Stimulated activated effector memory CD8-positive, alpha-beta T cell treated with anti-CD3 and anti-CD28 coated beads, Interleukin-12 subunit alpha, Interleukin-12 subunit beta, amount 100 ng/mL, for 72 hours (primary cell): ENCODE measurements around the gene TEX2.
A peak's percentile ranks its signal among the peaks of the same experiment; 100 is the strongest.
"Not testable (repeated sequence)": the region's sequence is repeated elsewhere in the genome, so short reads cannot be mapped to it uniquely, and the experiment has no call there.

Experiments used
- ATAC-seq: fragments of 150-1000 bp; cut with Tn5 transposase; 2 replicates; pipeline ENCODE4 v1.10.0; 2021
- DNase-seq, 2 donors: peaks; one replicate each; pipeline ENCODE4 v3.0.0; 2021 to 2022; ENCODE audit warnings: low spot score in 2 of 2
- H3K27ac Mint-ChIP-seq: one replicate; pipeline ENCODE4 v1.8.0; 2022; ENCODE audit warnings: mild to moderate bottlenecking, mixed read lengths
- H3K36me3 Mint-ChIP-seq: one replicate; pipeline ENCODE4 v1.8.0; 2022; ENCODE audit warnings: mild to moderate bottlenecking, mixed read lengths
- H3K4me1 Mint-ChIP-seq: one replicate; pipeline ENCODE4 v1.8.0; 2022; ENCODE audit warnings: mixed read lengths
- H3K4me3 Mint-ChIP-seq: one replicate; pipeline ENCODE4 v1.8.0; 2022; ENCODE audit warnings: mild to moderate bottlenecking, mixed read lengths
- H3K9me3 Mint-ChIP-seq: one replicate; pipeline ENCODE4 v1.8.0; 2022; ENCODE audit warnings: mixed read lengths

Gene TEX2

DNA sequence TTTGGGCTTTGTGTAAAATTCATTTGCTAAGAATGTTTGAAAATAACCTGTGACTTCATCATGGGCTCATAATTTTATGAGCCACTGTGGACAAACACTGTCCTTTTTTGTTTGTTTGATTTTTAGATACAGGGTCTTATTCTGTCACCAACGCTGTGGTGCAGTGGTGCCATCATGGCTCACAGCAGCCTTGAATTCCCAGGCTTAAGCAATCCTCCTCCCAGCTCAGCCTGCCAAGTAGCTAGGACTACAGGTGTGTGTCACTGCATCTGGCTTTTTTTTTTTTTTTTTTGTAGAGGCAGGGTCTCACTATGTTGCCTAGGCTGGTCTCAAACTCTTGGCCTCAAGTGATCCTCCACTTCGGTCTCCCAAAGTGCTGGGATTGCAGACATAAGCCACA, 8.3 kb downstream of the TEX2 start:
- ATAC-seq: no peak
- Mint-ChIP-seq H3K4me3 (no peak overlapping the region), H3K4me1 (peaks cover 6% of the 10 kb centered on the region), H3K27ac (no peak overlapping the region), H3K9me3 (no peaks in the 10 kb centered on the region), H3K36me3 (no peaks in the 10 kb centered on the region)
- DNase-seq: no peak

DNA sequence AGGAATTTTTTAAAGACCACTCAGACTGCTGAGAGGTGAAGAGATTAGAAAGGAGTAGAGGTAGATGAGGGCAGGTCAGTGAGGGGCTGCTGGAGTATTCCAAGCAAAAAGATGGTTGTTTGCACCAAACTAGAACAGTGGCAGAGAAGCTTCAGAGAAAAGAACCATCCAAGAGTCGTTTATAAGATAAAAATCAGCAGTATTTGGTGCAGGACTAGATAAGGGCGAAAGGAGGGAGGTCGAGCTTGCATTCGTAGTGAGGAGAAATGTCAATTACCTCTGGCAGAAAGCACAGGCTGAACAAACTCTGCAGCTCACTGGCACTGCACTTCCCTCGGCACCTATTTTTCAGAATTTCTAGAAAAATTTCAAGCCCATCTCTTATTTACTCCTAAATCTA, 9.6 kb downstream of the TEX2 start:
- H3K9me3 Mint-ChIP-seq: no peaks in the 10 kb centered on the region
- DNase-seq: no peak
- no peak for ATAC-seq
- no peak overlapping the region for H3K4me3 Mint-ChIP-seq
- H3K4me1 Mint-ChIP-seq: peaks cover 6% of the 10 kb centered on the region
- H3K27ac Mint-ChIP-seq: no peak overlapping the region
- no peaks in the 10 kb centered on the region for H3K36me3 Mint-ChIP-seq

DNA sequence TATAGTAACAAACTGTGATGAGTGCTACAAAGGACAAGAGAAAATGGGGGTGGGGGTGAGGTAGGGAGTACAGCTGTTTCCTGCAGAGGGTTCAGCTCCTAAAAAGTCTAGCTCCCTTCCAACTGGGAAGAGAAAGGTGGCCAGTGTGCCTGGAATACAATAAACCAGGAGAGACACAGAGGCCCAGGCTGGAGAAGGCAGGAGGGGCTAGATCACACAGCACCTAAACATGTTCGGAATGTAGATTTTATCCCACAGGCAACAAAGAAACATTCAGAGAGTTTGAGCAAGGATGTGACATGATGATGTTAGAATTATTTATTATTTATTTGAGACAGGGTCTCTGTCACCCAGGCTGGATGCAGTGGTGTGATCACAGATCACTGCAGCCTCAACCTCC, 10.2 kb downstream of the TEX2 start:
- Mint-ChIP-seq H3K4me1 (peaks cover 6% of the 10 kb centered on the region), H3K4me3 (no peak overlapping the region), H3K27ac (no peak overlapping the region), H3K36me3 (no peaks in the 10 kb centered on the region), H3K9me3 (no peaks in the 10 kb centered on the region)
- ATAC-seq (no peak), DNase-seq (no peak)

DNA sequence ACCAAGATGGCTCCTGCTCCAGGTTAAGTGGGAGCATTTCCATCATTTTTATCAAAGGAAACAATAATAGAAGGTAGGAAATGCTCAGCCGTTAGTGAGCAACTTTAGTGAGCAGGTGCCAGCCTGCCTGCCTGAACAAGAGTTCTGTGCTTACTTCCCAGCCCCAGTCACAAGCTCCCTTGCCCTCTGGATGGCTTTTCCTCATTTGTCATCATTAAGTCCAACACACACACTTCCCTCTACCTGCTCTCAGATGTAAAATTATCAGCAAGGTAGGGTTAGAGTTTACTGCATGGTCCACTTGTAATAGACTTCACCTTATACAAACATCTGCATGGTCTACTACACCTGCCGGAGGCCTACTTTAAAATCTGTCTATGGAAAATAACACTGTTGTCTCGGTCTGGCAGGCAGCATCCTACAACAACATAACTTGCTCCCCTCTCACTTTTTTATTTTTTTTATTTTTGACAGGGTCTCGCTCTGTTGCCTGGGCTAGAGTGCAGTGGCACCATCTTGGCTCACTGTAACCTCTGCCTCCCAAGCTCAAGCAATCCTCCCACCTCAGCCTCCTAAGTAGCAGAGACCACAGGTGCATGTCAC, 12.7 kb downstream of the TEX2 start:
- Mint-ChIP-seq H3K36me3 (peaks cover 7% of the 10 kb centered on the region), H3K9me3 (no peaks in the 10 kb centered on the region), H3K4me1 (peaks cover 9% of the 10 kb centered on the region), H3K27ac (no peak overlapping the region), H3K4me3 (no peak overlapping the region)
- ATAC-seq (no peak), DNase-seq (no peak)

DNA sequence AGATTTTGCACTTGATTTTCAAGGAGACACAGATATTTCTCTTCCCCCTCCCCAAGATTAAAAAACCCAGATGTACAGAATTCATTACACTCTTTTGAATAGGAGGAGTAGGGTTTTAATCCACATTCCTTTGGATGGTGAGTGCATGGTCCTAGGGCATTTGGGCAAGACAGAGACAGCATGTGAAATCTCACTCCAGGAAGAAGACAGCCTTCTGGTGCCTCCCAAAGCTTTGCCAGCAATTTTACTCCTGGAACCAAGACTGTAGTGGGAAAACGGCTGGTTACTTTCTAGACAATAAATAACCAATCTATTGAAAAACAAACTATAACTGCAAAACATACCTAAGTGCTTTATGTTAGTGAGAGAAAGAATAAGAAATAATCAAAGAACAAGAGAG, 15.2 kb downstream of the TEX2 start:
- DNase-seq: no peak
- H3K4me1 Mint-ChIP-seq: peaks cover 9% of the 10 kb centered on the region
- ATAC-seq: no peak
- no peaks in the 10 kb centered on the region for H3K9me3 Mint-ChIP-seq
- H3K27ac Mint-ChIP-seq: peak overlapping the region; percentile 18
- peaks cover 7% of the 10 kb centered on the region for H3K36me3 Mint-ChIP-seq
- H3K4me3 Mint-ChIP-seq: no peak overlapping the region

DNA sequence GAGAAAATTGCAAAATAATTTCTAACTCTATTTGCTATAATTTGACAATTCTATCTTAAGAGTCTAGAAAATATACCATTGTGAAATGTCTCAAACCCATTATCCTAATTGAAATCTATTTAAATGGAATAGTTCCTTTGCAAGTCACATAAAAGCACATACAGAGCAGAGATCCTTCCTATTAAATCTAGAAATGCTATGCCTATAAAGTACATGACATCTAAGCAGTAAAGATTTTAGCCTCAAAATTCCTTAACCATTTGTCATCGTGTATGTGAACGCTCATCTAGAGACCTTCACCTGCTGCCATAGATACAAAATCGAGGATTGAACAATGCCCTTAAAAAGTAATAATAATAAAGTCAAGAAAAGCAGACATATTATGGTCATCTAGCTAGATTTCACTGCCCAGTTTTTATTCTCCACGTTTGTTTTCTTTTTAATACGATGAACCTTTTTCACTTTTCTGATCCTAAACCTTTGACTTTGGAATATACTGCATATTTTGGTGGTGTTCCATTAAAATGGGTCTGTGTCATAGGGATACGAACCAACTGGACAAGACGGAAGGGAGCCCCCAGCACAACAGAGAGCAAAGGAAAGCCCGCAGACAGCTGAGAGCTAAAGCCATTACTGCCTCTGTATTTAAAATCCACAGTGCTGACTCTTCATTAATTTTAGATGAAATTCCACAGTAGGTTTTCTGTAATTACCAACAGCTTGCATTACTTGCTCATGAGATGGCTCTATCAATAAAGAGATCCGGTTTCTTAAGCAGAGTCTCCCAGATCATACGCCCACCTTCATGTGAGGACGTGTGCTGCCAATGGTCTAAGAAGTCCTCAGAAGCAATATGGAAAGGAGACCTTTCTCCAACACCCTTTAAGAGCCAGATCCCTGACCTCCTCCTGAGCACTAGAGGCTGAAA, 17.6 kb downstream of the TEX2 start:
- ATAC-seq: no peak
- no peak overlapping the region for H3K4me3 Mint-ChIP-seq
- no peaks in the 10 kb centered on the region for H3K9me3 Mint-ChIP-seq
- no peak overlapping the region for H3K27ac Mint-ChIP-seq
- peaks cover 12% of the 10 kb centered on the region for H3K4me1 Mint-ChIP-seq
- H3K36me3 Mint-ChIP-seq: peaks cover 7% of the 10 kb centered on the region
- no peak for DNase-seq

DNA sequence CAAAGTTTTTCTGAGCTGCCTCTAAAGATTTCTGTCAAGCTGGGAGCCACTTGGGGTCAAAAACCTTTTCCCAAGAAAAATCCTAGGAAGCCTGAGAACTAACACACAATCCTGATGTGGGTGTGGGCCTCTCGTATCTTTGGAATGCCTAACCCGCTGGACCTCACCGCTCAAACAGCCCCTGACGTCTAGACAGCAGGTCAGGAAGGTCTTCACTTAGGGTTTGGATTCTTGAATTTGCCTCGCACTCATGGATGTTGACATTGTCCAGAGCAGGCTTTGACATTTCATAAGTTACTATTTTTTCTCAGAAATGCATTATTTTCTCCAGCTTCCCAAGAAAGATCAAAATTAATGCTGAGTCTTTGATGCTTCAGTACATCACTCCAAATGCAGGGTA, 18.9 kb downstream of the TEX2 start:
- no peak for DNase-seq
- H3K36me3 Mint-ChIP-seq: peaks cover 7% of the 10 kb centered on the region
- no peak overlapping the region for H3K27ac Mint-ChIP-seq
- peaks cover 18% of the 10 kb centered on the region for H3K4me1 Mint-ChIP-seq
- no peaks in the 10 kb centered on the region for H3K9me3 Mint-ChIP-seq
- no peak overlapping the region for H3K4me3 Mint-ChIP-seq
- ATAC-seq: no peak

DNA sequence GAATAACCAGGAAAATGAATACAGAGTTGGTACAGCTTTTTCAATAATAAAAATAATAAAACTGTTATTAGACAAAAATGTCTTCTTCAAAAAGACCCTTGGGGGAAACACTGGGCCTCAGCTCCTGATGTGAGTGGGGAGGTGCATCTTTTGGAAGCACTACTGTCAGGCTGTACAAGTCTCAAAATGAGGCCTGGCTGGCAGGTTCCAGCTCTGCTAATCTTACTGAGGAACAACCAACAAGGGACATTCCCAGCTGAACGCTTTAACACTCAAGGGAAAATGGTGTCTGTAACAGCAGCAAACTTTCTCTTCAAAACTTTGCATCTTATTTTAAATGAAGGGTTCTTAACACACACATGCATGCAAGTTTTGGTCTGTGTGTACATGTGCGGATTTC, 19.7 kb downstream of the TEX2 start:
- peaks cover 23% of the 10 kb centered on the region for H3K4me1 Mint-ChIP-seq
- ATAC-seq (no peak), DNase-seq (no peak)
- no peak overlapping the region for H3K27ac Mint-ChIP-seq
- no peaks in the 10 kb centered on the region for H3K9me3 Mint-ChIP-seq
- no peak overlapping the region for H3K4me3 Mint-ChIP-seq
- H3K36me3 Mint-ChIP-seq: peaks cover 7% of the 10 kb centered on the region

DNA sequence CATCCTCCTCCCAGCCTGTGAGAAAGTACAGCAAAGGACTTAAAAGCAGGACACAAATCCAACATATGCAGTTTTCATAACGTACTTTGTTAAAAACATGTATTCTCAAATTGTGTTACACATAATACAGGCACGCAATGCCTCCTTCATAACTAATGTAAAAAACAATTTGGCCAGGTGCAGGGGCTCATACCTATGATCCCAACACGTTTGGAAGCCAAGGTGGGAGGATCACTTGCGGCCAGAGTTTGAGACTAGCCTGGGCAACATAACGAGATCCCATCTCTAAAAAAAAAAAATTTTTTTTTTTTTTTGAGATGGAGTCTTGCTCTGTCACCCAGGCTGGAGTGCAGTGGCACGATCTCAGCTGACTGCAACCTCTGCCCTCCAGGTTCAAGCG, 20.4 kb downstream of the TEX2 start:
- no peak overlapping the region for H3K4me3 Mint-ChIP-seq
- ATAC-seq (no peak), DNase-seq (no peak)
- H3K36me3 Mint-ChIP-seq: peaks cover 7% of the 10 kb centered on the region
- H3K27ac Mint-ChIP-seq: no peak overlapping the region
- H3K9me3 Mint-ChIP-seq: no peaks in the 10 kb centered on the region
- peaks cover 24% of the 10 kb centered on the region for H3K4me1 Mint-ChIP-seq

DNA sequence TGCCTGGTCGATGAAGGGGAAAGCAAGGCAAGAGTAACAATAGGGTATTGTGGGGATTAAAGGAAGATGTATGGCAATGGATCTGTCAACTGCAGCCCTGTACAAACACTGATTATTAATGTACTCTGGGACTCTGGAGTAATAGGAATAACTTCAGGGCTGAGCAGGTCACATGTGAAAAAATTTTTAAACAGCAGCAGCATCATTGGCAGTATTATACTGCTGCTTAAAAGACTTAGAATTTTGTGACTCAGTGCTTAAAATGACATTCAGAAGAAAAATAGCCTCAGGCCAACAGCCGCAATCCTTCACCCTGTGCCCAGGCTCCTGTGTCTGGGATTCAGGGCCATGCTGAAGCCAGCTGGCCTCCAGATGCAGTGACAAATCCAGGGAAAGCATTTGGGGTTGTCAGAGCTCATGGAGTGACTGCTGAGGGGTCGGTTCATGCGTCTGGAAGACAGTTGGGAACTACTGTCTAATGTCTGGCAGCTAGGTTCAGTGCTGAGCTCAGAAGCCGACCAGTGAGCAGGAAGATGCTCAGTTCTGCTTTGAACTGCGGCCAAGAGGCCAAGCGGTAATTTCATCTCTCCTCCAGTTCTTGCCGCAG, 22.2 kb downstream of the TEX2 start:
- Mint-ChIP-seq H3K4me3 (no peak overlapping the region), H3K27ac (peak overlapping the region; percentile 58), H3K36me3 (no peaks in the 10 kb centered on the region), H3K4me1 (peaks cover 26% of the 10 kb centered on the region), H3K9me3 (no peaks in the 10 kb centered on the region)
- DNase-seq (no peak), ATAC-seq (no peak)

DNA sequence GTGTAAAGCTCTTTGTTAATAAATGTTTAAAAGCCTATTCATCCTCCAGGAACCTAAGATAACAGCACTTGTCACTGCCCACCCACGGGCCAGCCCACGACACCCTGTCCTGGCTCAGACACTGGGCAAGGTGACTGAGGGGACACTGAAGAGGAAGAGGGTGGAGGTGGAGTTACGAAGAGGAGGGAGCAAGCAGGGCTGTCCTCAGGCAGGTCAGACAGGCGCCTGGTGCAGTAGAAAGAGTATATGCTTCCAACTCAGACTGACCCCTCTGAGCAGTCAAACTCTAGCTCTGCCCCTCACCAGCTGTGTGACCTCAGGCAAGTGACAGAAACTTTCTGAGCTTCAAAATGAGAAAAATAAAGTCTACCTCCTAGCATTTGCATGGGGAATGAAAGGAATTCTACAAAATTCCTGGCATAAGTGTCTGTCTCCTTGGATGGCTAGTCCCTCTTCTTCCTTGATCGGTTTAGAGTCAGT, 22.8 kb downstream of the TEX2 start:
- ATAC-seq (no peak), DNase-seq (no peak)
- no peaks in the 10 kb centered on the region for H3K36me3 Mint-ChIP-seq
- H3K4me3 Mint-ChIP-seq: no peak overlapping the region
- no peaks in the 10 kb centered on the region for H3K9me3 Mint-ChIP-seq
- H3K27ac Mint-ChIP-seq: peak overlapping the region; percentile 58
- H3K4me1 Mint-ChIP-seq: peaks cover 26% of the 10 kb centered on the region

DNA sequence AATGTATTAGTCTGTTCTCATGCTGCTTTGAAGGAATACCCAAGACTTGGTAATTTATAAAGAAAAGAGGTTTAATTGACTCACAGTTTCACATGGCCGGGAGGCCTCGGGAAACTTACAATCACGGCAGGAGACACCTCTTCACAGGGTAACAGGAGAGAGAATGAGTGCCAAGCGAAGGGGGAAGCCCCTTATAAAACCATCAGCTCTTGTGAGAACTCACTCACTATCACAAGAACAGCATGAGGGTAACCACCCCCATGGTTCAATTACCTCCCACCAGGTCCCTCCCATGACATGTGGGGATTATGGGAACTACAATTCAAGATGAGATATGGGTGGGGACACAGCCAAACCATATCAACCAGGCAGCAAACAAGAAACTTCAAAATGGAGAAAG, 24.6 kb downstream of the TEX2 start:
- ATAC-seq: peak; percentile 56
- not testable (repeated sequence) for H3K27ac Mint-ChIP-seq, H3K4me3 Mint-ChIP-seq, H3K9me3 Mint-ChIP-seq, H3K36me3 Mint-ChIP-seq, DNase-seq
- peaks cover 26% of the 10 kb centered on the region for H3K4me1 Mint-ChIP-seq

DNA sequence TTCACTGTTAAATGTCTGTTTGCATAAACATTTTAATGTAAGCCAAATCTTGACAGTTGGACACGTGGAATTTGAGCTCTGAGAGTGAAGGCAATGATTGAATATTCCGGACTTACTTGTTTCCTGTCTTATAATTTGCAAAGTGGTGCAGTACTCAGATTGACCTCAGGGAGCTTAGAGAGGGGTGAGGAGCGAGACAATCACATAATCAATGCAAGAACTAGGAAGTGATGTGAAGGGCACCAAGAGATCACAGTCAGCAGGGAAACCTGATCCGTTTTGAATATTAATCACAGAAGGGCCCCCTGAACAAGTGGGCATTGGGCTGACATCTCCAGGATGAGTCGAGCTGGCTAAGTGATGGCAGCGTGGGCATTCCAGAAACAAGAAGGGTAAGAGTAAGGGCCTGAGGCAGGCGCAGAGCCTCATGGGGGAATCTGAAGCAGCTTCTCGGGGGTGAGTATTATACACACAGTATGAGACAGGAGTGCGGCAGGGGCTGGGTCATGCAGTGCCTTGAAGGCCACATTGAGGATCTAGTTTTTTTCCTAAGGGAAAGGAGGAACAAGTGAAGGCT, 26.1 kb downstream of the TEX2 start:
- H3K9me3 Mint-ChIP-seq: no peaks in the 10 kb centered on the region
- H3K4me1 Mint-ChIP-seq: peaks cover 26% of the 10 kb centered on the region
- DNase-seq: no peak

DNA sequence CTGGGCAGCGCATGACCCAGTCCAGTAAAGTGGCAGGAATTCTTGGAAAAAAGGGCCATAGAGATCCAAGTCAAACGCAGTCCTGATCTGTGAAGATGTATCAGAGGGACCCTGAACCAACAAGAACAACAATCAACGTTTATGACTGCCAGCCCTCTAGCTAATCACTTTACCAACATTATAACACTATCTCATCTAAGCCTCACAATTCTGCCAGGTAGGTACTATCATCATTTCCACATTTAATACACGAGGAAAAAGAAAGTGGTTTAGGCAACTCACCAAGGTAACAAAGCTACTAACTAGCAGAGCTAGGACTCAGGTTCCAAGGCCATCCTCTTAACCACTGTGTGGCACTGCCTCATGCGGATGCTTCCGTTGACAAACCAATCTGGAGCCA, 28.1 kb downstream of the TEX2 start:
- no peak for DNase-seq
- H3K4me1 Mint-ChIP-seq: peaks cover 20% of the 10 kb centered on the region
- H3K27ac Mint-ChIP-seq: no peak overlapping the region
- H3K36me3 Mint-ChIP-seq: no peaks in the 10 kb centered on the region
- H3K9me3 Mint-ChIP-seq: no peaks in the 10 kb centered on the region
- no peak overlapping the region for H3K4me3 Mint-ChIP-seq
- ATAC-seq: no peak

More for the DNA sequence above, 26.1 kb downstream of the TEX2 start:
- no peaks in the 10 kb centered on the region for H3K36me3 Mint-ChIP-seq
- no peak for ATAC-seq
- H3K27ac Mint-ChIP-seq: no peak overlapping the region
- H3K4me3 Mint-ChIP-seq: no peak overlapping the region

DNA sequence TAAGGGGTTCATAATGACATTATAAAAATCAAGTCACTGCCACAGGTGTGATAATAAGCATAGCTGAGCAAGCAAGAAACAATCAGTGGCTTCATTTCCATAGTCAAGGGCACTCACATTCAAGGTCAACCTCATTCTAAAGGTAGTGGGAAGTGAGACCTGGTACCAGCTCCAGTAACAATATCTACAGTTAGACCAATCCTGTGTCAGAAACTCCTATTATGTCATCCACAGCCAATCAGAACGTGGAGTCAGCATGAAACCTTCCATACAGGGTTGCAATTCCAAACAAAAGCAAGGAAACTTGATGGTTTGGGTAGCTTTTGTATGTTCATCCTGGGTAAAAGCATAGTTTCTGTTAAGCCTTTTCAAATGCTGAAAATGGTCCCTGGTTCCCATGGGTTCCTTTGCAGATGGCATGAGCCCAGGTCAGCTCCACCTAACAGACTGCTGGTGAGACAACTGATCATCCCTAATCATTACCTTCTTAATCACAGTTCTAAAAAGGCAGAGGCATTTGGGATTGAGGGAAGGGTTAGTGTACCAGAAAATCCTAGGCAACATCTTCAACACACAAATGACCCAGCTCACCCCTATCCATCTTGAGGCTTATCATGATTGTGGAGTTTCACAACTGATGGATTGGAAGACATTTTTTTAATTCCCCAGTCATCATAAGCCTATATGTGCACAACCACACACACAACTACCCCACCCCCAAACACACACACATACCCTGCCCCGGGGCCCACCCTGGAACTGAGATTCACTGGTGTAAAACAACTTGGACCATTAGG, 30.4 kb downstream of the TEX2 start:
- Mint-ChIP-seq H3K27ac (no peak overlapping the region), H3K36me3 (no peaks in the 10 kb centered on the region), H3K9me3 (no peaks in the 10 kb centered on the region), H3K4me1 (peaks cover 16% of the 10 kb centered on the region), H3K4me3 (no peak overlapping the region)
- ATAC-seq (no peak), DNase-seq (no peak)
